Transverse colon (tissue), 4 donors: Measurements from ENCODE around the gene PPDPF. TPM values are rescaled to one million over a fixed set of nuclear protein-coding genes. Genes with fewer than 3 reads are reported as not detected.

Source experiments
- DNase-seq: peaks from one replicate; pipeline ENCODE4 v3.0.0-alpha.2; 2019
- H3K27ac ChIP-seq, 4 donors: fragments of 200-600 bp; sonication (generic); 2 replicates each; pipeline ENCODE4 v1.5.1; 2016 to 2018; ENCODE audit warnings: inconsistent platforms in 4 of 4
- H3K27me3 ChIP-seq: fragments of 200-600 bp; sonication (generic); 2 replicates; pipeline ENCODE4 v1.5.1; 2017; ENCODE audit warnings: inconsistent platforms
- H3K36me3 ChIP-seq, 4 donors: fragments of 200-600 bp; sonication (generic); 2 replicates each; pipeline ENCODE4 v1.5.1; 2017 to 2019; ENCODE audit warnings: inconsistent platforms in 4 of 4
- H3K4me1 ChIP-seq, 4 donors: fragments of 200-600 bp; sonication (generic); 2 replicates each; pipeline ENCODE4 v1.5.1; 2017 to 2020; ENCODE audit warnings: inconsistent platforms in 4 of 4
- H3K4me3 ChIP-seq, 4 donors: fragments of 200-600 bp; sonication (generic); 1 replicate in 1 of 4; 2 replicates in 3 of 4; pipeline versions ENCODE4 v1.5.1 to v1.6.1; 2017 to 2019; ENCODE audit warnings: inconsistent platforms in 4 of 4
- H3K9me3 ChIP-seq, 2 donors: fragments of 200-600 bp; sonication (generic); 2 replicates each; pipeline ENCODE4 v1.5.1; 2017 to 2019; ENCODE audit warnings: inconsistent platforms in 2 of 2
- EP300 ChIP-seq: sonication (generic); formaldehyde crosslinking; IDR thresholded peaks from one replicate; pipeline ENCODE4 v1.6.1; 2017; ENCODE audit warnings: antibody characterized with exemption, low read depth
- POLR2A ChIP-seq: fragments of 450-650 bp; IDR thresholded peaks from one replicate; pipeline ENCODE4 v1.6.1; 2016; ENCODE audit warnings: antibody characterized with exemption, mild to moderate bottlenecking, moderate library complexity
- POLR2AphosphoS5 ChIP-seq, 3 donors: sonication (generic); formaldehyde crosslinking; IDR thresholded peaks; one replicate each; pipeline ENCODE4 v1.6.1; 2016; ENCODE audit warnings: antibody characterized with exemption in 3 of 3
- WGBS, 2 donors: methylation state at CpG; one replicate each; pipeline ENCODE4 v1.1.5; 2018; ENCODE audit warnings: low coverage in 1 of 2; 5-methylcytosine and 5-hydroxymethylcytosine counted together
- in situ Hi-C, 4 donors: fragments of 200-750 bp; cut with MboI; loops; one replicate each; pipeline versions ENCODE4 v1.15.0 to v1.15.1; 2017; ENCODE audit warnings: low sequenced_read_pairs in 3 of 4, low pct_ligation_motif_present in 1 of 4, low pct_unique_long_range_greater_than_20kb in 1 of 4
- intact Hi-C: fragments of 100-400 bp; cut with DNase I; formaldehyde crosslinking; loops from one replicate; pipeline ENCODE4 v1.15.1; 2023; ENCODE audit warnings: low total_unique reads
- total RNA-seq, 4 donors: library from RNA; depleted of rRNA; stranded (reverse); fragments of >200 nt; gene quantifications; one replicate each; pipeline ENCODE4 v1.1.0, GENCODE V29; 2016
- TF ChIP-seq, protein P1 (sequence below), 5 experiments: fragments of 200-600 bp in 3 of 5; fragments of 450-650 bp in 2 of 5; sonication (generic) in 3 of 5; IDR thresholded peaks; 1 replicate in 2 of 5; 2 replicates in 3 of 5; pipeline ENCODE4 v1.5.1; 2016 to 2017; ENCODE audit warnings: antibody characterized with exemption in 5 of 5, inconsistent platforms in 3 of 5, mild to moderate bottlenecking in 2 of 5, moderate library complexity in 1 of 5

PPDPF gene
- total RNA-seq, 4 donors from 2014 or later = 320 to 695 (median 517) TPM

DNA sequence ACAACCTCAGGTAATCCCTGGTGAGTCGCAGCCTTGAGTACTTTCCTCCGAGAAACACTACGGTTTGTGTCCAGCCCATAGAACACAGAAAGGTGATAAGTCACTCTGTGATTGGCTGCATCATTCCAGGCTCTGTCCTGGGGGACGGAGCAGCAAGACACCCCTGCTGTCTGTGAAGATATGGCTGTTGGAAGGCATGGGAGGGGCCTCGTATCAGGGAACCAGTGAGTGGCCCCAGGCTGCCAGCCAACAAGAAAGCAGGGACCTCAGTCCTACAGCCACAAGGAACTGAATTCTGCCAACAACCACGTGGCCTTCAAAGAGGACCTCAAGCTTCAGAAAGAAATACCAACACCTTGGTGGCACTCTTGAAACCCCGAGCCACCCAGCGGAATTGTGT, 15.3 kb upstream of the PPDPF start:
- intact Hi-C loops = no loop called here
- WGBS, 2 donors = 53 to 83% methylated on average over 2 to 8 of the region's 8 CpGs

DNA sequence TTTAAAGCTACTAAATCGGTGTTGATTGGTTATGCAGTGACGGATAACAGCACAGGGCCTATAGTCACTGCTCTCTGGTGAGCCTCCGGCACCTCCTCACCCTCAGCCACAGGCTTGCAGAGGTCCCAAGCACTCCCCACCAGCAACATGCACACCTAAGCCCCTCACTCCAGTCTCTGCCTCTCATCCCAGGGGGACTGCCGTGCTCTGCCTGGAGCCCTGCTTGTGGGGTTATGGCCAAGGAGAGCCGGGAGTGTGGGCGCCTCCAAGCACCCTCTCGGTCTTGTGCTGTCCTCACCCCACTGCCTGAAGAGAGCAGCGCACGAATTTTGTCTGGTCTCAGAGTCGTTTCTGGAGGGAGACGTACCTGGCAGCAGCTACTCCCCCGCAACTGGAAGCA, 14.8 kb upstream of the PPDPF start:
- WGBS, 2 donors = 88% methylated on average over 12 of the region's 12 CpGs; no CpG with 5 or more reads in 1 of the 2 donors
- intact Hi-C loops = no loop called here
- Histone ChIP-seq H3K9me3 (no peaks in the 10 kb centered on the region), H3K4me1 (no peaks in the 10 kb centered on the region), H3K27ac (no peak overlapping the region), H3K4me3 (no peak overlapping the region), H3K27me3 (peaks cover 77% of the 10 kb centered on the region), H3K36me3 (no peaks in the 10 kb centered on the region)
- no peak for TF ChIP-seq POLR2A
- TF ChIP-seq, protein P1, sequence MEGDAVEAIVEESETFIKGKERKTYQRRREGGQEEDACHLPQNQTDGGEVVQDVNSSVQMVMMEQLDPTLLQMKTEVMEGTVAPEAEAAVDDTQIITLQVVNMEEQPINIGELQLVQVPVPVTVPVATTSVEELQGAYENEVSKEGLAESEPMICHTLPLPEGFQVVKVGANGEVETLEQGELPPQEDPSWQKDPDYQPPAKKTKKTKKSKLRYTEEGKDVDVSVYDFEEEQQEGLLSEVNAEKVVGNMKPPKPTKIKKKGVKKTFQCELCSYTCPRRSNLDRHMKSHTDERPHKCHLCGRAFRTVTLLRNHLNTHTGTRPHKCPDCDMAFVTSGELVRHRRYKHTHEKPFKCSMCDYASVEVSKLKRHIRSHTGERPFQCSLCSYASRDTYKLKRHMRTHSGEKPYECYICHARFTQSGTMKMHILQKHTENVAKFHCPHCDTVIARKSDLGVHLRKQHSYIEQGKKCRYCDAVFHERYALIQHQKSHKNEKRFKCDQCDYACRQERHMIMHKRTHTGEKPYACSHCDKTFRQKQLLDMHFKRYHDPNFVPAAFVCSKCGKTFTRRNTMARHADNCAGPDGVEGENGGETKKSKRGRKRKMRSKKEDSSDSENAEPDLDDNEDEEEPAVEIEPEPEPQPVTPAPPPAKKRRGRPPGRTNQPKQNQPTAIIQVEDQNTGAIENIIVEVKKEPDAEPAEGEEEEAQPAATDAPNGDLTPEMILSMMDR (IDR thresholded peaks at IDR 0.05) = no peak
- no peak for TF ChIP-seq EP300
- no peak for TF ChIP-seq POLR2AphosphoS5 (IDR thresholded peaks at IDR 0.05)
- in situ Hi-C loops = no loop called here
- DNase-seq = no peak

More for the DNA sequence above, 15.3 kb upstream of the PPDPF start:
- in situ Hi-C loops = no loop called here
- TF ChIP-seq POLR2AphosphoS5 (IDR thresholded peaks at IDR 0.05) (no peak), POLR2A (no peak), EP300 (no peak)
- TF ChIP-seq, protein P1 (IDR thresholded peaks at IDR 0.05) = no peak
- no peak for DNase-seq
- H3K4me1 ChIP-seq = no peaks in the 10 kb centered on the region
- no peaks in the 10 kb centered on the region for H3K36me3 ChIP-seq
- H3K4me3 ChIP-seq = no peak overlapping the region
- H3K27me3 ChIP-seq = peaks cover 78% of the 10 kb centered on the region
- no peak overlapping the region for H3K27ac ChIP-seq
- no peaks in the 10 kb centered on the region for H3K9me3 ChIP-seq

DNA sequence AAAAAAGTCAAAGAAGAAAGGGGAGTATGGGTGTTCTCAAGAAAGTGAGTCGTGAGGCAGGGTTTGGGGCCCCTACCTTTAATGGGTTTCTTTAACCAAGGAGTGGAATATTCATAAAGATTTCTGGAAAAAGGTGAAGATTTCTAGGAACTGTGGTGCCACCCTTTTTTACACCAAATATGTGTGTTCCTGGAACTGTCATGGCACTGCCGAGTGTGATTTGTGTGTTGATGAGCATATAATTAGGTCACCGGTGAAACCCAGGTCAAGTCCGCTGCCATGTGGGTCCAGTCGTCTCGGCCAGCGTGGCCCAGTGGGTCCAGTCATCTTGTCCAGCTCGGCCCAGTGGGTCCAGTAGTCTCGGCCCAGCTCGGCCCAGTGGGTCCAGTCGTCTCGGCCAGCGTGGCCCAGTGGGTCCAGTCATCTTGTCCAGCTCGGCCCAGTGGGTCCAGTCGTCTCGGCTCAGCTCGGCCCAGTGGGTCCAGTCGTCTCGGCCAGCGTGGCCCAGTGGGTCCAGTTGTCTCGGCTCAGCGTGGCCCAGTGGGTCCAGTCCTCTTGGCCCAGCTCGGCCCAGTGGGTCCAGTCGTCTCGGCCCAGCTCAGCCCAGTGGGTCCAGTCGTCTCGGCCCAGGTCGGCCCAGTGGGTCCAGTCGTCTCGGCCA, 13.4 kb upstream of the PPDPF start:
- Histone ChIP-seq H3K4me3 (no peak overlapping the region), H3K27me3 (peaks cover 77% of the 10 kb centered on the region), H3K27ac (no peak overlapping the region), H3K9me3 (no peaks in the 10 kb centered on the region), H3K4me1 (no peaks in the 10 kb centered on the region), H3K36me3 (no peaks in the 10 kb centered on the region)
- no peak for DNase-seq
- intact Hi-C loops (no loop called here), in situ Hi-C loops (no loop called here)
- TF ChIP-seq EP300 = no peak
- no peak for TF ChIP-seq POLR2AphosphoS5 (IDR thresholded peaks at IDR 0.05)
- TF ChIP-seq POLR2A = no peak
- TF ChIP-seq, protein P1 (IDR thresholded peaks at IDR 0.05) = no peak
- 80 to 89% methylated on average over 2 to 30 of the region's 30 CpGs for WGBS, 2 donors

DNA sequence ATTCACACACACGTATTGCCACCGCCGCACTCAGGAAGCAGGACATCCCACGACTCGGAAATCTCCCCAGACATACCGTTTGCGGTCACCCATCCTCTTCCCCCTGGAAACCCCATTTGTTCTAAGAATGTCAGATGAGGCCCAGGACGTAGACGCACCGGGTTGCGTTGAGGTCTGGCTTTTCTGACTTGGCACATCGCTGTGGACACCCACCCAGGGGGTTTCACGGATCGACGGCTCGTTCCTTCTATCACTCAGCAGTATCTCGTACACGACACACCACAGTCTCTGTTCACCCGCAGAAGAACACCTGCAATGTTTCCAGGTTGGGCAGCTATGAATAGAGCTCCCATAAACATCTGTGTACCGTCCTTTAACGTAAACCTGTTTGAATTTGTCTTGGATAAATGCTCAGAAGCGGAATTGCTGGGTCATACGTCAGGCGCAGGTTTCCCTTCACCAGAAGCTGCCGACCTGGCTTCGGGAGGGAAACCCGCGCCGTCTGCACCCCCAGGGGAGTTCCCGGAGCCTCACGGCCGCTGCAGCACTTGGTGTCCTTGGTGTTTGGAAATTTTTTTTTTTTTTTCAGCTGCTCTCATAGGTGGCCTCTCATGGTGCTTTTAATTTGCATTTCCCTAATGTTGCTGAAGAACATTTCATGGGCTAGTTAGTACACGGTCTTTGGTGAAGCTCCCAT, 12.3 kb upstream of the PPDPF start:
- in situ Hi-C loops = no loop called here
- TF ChIP-seq EP300 = no peak
- TF ChIP-seq, protein P1 (IDR thresholded peaks at IDR 0.05) = no peak
- no peak for TF ChIP-seq POLR2A
- TF ChIP-seq POLR2AphosphoS5 (IDR thresholded peaks at IDR 0.05) = no peak
- H3K36me3 ChIP-seq = no peaks in the 10 kb centered on the region
- no peaks in the 10 kb centered on the region for H3K9me3 ChIP-seq
- no peak overlapping the region for H3K4me3 ChIP-seq
- no peak overlapping the region for H3K27ac ChIP-seq
- WGBS, 2 donors = 77 to 78% methylated on average over 18 to 33 of the region's 33 CpGs
- no peak for DNase-seq
- peaks cover 75% of the 10 kb centered on the region for H3K27me3 ChIP-seq
- H3K4me1 ChIP-seq = no peaks in the 10 kb centered on the region
- intact Hi-C loops = no loop called here
